Stimulated activated CD8-positive, alpha-beta memory T cell treated with anti-CD3 and anti-CD28 coated beads, Interleukin-7, amount 100 ng/mL, for 48 hours (primary cell): ENCODE measurements around the gene RAB3IL1.

Source experiments
- DNase-seq, 2 donors: peaks; one replicate each; pipeline ENCODE4 v3.0.0-alpha.2; 2020; ENCODE audit warnings: low read depth in 1 of 2; ENCODE audit errors: extremely low read depth in 1 of 2

Gene RAB3IL1

DNA sequence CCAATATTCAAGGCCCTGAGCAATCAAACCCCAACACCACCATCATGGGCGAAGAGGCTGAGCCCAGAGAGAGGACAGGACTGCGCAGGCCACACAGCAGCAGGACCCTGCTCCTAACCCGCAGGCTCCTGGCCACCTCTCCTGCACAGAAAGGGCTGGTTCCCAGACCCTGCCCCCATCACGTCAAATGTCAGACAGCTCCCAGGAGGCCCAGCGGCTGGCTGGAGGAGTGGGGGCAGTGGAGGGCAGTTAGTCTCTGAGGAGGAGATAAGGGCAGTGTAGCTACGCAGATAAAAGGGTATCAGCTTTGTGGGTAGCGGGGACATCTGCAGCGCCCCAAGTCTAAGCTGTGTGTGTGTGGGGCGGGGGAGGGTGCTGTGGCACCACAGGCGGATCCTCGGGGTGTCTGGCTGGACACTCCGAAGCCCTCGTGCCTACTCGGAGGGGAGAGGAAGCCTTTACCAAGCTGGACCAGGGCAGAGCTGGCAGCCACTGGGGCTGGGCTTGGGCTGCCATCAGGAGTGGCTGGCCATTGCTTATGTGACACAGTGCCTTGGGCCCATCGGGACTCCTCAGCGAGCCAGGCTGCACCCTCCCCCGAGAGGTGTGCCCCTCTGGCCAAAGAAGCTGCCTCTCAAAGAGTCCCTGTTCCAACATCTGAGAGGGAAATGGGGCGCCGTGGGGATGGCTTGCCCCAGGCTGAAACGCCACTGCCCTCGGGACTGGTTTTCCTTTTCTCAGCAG is 47.5 kb downstream of the RAB3IL1 start:
- DNase-seq: no peak

DNA sequence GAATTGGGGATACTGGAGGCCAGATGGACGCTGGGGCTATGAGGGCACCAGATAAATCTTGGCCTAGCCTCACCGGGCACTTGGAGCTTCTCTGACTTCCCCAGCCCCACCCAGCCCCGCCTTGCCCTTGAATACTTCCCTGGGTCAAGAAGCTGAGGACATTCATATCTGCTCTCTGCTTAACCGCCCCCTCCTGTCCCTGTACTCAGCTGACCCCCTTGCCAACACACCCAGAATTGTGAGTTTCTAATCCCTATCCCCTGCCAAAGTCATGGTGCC is 48.0 kb downstream of the RAB3IL1 start:
- no peak for DNase-seq

DNA sequence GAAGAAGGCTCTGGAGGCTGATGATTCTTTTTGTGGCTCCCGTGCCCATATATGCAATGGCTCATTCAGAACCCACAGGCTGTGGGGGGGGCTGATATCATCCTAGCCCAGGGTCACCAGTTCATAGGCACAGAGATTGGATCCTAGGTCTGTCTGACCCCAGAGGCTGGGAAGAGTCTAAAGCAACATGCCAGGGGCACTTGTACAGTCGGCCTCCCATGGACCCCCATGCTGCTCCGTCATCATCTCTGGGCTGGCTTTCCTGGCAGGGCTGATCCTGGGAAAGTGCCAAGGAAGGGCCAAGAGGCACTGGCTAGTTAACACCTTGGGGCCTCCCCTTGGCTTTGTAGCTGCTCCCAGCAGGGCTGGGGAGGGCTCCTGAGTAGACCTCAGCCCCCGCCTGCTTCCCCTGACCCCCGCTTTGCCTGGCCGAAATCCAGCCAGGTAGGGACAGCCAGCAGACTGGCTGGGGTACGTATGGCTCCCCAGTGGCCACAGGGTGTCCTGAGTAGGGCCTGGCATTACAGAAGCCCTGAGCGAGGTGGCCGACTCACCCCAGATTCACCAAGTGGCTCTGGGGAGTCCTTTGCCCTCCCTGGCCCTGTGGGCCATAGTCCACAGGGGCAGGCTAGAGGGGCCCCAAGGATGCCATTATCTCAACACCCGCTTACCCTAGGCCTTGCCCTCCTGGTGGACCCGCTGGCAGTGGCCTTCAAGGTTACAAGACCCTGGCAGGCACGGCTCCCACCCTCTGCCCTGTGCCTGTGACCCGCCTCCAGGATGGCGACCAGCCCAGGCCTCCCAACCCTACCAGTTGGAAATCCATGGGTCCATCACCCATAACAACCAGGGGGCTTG is 48.6 kb downstream of the RAB3IL1 start:
- DNase-seq: no peak

DNA sequence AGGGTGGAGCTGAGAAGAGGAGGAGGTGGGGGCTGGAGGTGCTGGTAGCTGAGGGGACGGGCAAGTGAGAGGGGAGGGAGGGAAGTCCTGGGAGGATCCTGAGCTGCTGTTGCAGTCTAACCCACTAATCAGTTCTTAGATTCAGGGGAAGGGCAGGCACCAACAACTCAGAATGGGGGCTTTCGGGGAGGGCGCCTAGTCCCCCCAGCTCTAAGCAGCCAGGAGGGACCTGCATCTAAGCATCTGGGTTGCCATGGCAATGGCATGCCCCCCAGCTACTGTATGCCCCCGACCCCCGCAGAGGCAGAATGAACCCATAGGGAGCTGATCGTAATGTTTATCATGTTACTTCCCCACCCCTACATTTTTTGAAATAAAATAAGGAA is 50.4 kb downstream of the RAB3IL1 start:
- DNase-seq: no peak

DNA sequence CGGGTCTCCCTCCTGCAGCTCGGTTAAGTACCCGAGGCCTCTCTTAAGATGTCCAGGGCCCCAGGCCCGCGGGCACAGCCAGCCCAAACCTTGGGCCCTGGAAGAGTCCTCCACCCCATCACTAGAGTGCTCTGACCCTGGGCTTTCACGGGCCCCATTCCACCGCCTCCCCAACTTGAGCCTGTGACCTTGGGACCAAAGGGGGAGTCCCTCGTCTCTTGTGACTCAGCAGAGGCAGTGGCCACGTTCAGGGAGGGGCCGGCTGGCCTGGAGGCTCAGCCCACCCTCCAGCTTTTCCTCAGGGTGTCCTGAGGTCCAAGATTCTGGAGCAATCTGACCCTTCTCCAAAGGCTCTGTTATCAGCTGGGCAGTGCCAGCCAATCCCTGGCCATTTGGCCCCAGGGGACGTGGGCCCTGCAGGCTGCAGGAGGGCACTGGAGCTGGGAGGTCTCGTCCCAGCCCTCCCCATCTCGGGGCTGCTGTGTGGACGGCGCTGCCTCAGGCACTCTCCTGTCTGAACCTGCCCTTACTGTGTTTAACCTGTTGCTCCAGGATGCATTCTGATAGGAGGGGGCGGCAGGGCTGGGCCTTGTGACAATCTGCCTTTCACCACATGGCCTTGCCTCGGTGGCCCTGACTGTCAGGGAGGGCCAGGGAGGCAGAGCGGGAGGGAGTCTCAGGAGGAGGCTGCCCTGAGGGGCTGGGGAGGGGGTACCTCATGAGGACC is 51.0 kb downstream of the RAB3IL1 start:
- DNase-seq: no peak

DNA sequence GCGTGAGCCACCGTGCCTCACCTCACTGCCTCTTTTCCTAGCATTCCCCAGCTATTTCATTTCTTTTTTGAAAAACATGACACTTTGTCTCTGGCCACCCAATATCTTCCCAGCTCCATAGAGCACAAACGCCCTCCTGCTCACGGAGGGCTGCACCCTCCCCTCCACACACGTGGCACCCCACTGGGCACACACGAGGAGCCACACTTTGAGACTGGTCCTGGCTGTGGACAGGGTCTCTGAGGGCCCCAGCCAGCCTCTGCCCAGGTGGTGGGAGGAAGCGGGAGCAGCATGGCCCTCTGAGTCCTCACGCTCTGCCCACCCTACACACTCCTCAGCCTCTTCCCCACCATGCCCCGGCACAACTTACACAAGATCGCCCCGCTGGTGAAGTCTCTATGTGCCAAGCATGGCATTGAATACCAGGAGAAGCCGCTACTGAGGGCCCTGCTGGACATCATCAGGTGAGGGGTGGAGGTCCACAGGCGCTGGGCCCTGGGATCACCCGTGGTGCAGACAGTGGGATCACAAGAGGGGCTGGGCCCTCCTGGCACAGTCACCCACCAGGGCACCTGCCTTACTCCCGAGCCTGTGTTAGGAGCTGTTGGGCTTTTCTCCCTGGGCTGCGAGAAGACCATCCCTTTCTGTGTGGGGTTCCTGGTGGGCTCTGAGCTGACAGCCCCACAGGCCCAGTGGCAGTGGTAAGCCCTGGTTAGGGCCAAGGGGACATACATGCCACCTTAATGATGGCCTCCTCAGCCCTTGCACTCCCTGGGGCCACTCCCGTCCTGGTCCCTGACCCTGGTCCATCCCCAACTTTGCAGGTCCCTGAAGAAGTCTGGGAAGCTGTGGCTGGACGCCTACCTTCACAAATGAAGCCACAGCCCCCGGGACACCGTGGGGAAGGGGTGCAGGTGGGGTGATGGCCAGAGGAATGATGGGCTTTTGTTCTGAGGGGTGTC is 52.3 kb downstream of the RAB3IL1 start:
- DNase-seq: no peak

DNA sequence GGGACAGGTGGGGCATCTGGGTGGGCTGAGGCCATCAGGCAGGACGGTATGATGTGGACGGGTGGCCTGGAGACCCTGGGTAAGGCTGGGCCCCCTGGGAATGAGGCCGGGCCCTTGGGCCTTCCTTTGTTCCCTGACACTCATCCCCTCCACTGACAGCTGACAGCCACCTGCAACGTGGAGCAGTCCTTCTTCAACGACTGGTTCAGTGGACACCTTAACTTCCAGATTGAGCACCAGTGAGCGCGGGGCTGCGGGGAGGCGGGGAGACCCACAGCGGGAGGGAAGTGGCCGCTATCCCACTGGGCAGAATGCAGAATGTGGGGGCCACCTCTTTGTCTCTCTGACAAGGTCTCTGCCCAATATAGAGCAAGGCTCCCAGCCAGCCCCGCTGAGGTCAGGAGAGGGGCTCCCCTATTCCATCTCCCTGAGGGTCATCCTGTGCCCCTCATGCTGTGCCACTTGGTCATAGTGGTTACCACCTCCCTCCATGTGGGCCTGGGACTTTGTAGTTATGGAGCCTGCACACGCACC is 53.8 kb downstream of the RAB3IL1 start:
- no peak for DNase-seq

DNA sequence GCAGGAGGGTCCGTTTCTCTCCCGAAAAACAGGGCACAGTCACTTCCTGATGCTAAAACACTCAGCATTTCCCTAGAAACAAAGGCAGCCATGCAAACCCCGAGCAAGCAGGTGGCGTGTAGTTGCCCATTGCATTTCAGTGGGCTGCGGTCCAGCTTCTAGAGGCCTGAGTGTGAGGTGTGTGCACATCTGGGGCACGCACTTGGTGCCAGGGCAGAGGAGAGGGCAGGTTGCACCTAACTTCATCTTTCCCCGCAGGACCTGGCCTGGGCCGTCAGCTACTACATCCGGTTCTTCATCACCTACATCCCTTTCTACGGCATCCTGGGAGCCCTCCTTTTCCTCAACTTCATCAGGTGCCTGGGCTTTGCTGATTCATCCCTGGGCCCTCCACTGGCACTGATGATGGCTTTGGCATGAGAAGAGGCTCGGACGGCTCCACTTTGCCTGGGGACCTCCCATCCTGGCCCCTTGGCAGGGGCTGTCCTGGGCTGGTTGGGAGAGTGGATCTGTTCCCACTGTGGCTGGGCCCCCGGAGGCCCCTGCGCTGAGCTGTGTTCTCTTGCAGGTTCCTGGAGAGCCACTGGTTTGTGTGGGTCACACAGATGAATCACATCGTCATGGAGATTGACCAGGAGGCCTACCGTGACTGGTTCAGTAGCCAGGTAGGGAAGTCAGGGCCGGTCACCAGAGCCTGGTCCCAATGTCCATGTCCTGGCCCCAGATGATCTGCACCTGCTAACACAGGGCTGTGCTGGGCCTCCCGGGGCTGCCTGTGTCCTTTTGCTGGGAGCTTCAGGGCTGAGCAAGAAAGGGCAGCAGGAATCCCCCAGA is 54.4 kb downstream of the RAB3IL1 start:
- no peak for DNase-seq

DNA sequence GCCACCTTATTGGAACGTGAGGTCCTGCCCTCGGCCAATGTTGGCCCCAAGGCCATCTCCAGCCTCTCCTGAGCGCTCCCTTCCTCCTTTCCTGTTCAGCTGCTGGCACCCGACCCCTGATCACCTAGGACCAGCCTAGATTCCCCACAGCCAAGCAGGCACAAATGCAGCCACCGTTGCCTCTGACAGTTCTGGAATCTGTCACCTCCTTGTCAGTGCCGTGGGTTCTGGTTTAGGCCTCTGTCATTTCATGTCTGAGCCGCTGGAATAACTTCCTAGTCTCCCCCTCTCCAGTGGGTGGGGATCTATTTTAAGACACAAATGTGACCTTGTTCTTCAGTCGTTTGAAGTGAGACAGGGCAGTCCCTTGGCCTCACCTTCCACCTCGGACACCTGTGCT is 55.7 kb downstream of the RAB3IL1 start:
- DNase-seq: no peak

DNA sequence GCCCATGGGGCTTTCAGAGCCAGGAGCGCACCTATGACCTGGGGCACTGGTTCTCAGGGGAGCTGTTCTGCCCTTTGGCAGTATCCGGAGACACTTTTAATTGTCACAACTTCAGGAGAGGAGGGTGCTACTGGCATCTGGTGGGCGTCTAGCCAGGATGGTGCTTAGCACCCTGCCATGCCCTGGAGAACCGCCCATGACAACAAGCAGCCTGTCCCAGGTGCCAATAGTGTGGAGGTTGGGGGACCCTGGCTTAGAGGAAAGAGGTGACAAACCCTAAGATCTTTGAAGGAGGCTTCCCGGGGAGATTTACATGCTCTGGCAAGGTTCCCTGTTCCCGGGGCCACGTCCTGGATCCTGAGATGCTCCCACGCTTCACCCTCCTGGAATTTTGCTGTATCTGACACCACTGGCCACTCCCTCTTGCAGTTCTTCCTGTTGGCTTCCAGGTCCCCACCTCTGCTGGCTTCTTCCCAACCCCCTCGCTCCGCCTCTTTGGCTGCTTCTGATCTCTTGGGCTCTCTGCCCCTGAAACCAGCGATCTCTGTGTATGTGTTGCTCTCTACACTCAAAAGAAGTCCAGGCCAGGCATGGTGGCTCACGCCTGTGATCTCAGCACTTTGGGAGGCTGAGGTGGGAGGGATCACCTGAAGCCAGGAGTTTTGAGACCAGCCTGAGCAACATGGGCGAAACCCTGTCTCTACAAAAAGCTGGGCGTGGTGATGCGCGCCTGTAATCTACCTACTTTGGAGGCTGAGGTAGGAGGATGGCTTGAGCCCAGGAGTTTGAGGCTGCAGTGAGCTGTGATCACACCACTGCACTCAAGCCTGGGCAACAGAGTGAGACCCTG is 57.1 kb downstream of the RAB3IL1 start:
- DNase-seq: no peak

DNA sequence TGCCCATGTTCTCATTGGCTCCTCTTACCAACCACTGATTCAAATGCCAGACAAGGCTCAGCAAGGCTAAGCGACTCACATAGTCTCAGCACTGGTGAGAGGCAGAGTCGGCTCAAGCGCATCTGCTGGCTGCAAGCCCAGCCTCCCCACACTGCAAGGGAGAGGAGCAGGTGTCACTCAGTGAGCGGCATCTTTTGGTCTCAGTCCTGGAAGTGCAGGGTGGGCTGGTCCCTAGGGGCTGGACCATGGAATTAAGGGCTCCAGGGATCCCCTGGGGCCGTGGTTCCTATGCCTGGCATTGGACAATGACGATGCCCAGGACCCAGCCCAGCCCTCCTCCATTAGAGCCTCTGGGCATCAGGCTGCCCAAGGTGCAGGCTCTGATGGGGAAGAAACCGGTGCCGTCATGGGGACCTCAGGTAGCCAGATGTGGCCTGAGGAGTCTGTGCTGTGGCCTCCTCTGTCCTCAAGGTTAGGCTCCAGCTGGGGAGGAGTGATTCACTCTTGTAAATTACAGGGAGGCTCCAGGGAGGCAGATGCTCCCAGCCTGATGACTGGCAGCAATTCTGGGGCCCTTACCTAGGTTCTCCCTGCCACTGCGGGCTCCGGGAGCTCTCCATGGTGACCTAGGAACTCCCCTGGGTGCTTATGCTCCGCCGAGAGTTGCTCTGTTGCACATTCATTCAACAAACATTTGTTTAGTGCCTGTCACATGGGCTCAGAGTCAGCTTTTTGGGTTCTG is 61.3 kb downstream of the RAB3IL1 start:
- no peak for DNase-seq

DNA sequence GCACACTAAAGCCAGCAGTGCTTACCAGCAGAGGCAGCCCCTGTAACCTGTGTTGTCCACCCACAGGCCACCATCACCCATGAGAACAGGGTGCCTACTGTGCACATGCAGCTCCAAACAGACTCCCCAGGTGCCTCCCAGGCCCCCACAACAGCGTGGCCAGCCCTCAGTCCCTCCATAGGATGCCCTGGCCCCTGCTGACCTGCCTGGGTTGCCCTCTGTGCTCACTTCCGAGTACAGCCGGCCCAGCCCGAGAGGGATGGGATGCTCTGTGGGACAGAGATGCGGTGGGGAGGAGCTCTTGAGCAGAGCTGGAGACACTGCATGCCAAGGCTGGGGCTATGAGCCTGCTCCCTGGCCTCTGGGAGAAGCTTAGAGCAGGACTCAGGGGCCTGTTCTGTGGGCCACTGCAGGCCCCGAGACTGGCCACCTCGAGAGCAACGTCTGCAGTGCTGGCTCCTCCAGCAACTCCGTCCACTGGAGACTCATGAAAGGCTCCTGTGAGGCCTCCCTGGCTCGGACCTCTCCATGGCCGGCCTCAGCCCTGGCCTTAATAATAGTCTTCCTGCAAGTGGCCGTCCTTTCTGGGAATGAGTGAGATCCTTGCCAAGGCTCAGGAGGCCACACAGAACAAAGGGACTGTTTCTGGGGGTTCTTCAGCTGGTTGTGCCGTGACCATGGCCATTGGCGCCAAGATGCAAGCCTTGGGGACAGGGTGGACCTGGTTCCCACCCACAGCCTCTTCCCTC is 62.2 kb downstream of the RAB3IL1 start:
- no peak for DNase-seq

DNA sequence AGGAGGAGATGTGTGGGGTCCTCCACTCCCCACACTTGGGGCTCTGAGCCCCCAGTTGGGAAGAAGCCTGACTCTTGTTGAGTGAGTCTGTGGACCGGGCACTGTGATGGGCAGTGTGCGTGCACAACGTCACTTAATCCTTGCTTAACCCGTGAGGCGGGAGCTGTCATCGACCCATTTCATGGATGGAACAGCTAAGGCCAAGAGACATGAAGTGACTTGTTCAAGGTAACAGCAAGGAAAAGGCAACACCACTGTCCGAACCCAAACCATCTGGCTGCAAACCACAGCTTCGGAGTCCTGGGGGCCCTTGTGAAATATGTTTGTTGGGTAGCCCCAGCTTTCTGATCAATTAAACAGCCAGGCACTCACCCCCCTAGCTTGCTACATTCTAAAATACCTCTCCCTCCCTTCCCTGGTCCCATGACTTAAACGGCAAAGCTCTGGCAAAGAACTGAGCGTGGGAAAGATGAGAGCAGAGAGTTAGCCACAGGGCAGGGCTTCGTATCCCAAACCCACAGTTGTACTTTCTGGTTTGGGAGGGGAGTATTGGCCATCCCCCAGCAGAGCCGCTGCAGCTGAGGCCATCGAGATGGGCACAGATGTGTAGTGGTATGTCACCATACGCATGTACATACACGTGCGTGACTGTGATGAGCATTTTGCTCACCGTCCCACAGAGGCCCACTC is 63.0 kb downstream of the RAB3IL1 start:
- DNase-seq: no peak

DNA sequence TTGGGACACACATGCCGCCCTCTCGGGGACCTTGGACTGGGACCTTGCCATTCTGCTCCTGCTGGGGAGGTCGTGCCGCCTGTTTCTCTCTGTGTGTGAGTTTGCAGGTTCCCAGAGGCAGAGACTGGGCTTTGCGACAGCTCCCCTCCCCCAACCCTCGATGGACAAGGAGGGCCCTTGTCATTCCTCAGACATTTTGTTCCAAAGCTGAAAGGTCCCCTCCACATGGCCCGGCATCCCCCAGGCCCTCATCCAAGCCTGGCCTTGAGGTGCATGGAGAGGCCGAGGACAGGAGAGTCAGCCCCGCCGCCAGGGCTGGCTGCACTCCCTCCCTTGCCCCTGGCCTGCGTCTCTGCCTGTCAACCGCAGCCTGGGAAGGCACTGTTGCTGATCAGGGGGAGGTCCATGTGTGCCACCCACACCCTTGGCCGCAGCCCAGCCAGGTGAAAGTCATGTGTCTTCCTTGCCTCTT is 63.6 kb downstream of the RAB3IL1 start:
- no peak for DNase-seq

DNA sequence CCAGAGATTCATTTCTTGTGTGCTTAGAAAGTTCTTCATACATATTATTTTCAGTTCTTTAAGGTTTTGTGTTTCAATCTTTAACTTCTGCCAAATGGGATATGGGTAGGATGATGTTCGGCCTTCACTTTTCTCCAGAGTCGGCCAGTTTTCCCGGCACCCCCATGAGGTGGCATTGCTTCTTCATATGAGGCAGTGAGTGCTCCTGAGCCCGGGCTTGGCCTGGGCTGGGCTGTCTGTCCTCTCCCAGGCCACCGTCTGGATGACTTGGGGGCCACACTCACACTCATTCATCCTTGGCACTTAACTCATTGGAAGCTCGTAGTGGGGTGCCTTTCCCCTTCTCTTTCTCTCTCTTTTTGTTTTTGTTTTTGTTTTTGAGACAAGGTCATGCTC is 65.5 kb downstream of the RAB3IL1 start:
- no peak for DNase-seq

DNA sequence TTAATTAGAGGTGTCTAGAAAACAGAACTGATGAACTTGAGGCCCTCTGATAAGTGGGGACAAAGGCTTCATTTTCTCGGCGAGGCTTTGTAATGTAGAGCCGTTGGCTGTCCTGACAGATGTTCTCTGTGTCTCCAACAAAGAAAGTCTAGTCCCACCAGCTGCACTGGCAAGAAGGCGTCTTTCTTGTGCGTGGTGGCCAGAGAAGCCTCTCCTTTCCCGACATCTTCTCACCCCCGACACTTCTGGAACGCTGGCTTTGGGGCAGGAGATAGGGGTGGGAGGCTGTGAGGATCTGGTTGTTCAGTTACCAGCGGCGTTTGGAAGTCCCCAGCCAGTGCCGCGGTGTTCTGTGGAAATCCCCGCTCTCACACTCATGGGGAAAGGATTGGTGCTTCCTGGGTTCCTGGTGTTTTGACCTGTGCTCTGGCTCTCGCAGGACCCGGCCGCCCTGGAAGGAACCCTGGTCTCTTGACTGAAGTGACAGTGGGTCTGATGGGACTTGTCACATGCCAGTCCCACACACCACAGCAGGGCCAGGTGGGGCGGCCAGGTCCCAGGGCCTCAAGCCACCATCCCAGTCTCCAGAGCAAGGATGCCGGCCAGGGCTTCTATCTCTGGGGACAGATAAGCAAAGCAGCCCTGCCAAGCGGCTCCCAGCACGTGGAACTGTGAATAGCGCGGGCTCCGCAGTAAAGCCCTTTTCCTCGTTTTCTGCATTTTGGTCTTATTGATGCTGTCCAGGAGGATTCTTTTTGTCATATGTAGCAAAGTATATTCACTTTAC is 66.1 kb downstream of the RAB3IL1 start:
- DNase-seq: no peak
